Liver (tissue), 3 donors: Measurements from ENCODE around the gene PITPNC1.

Source experiments
- HNF4G ChIP-seq: IDR thresholded peaks from 2 replicates; pipeline ENCODE4 v1.6.1; 2016; ENCODE audit warnings: antibody characterized with exemption
- JUND ChIP-seq, 2 donors: IDR thresholded peaks; 2 replicates each; pipeline ENCODE4 v1.6.1; 2016; ENCODE audit warnings: antibody characterized with exemption in 2 of 2
- RXRA ChIP-seq, 2 donors: IDR thresholded peaks; 2 replicates each; pipeline ENCODE4 v1.6.1; 2017 to 2018; ENCODE audit warnings: antibody characterized with exemption in 2 of 2, mild to moderate bottlenecking in 1 of 2
- TF ChIP-seq, protein P1 (sequence below): fragments of 150-350 bp; IDR thresholded peaks from 2 replicates; pipeline ENCODE4 v1.5.1; 2017; ENCODE audit warnings: improper control_type of control experiment, low read depth, low read length; ENCODE audit not compliant: missing input control
- TF ChIP-seq, protein P2 (sequence below): IDR thresholded peaks from 2 replicates; pipeline ENCODE4 v1.6.1; 2016; ENCODE audit warnings: antibody characterized with exemption
- TF ChIP-seq, protein P3 (sequence below): IDR thresholded peaks from 2 replicates; pipeline ENCODE4 v1.6.1; 2016; ENCODE audit warnings: antibody characterized with exemption
- TF ChIP-seq, protein P4 (sequence below): IDR thresholded peaks from 2 replicates; pipeline ENCODE4 v1.6.1; 2016; ENCODE audit warnings: antibody characterized with exemption
- donor health status: healthy.
- donor health status: healthy.

DNA sequence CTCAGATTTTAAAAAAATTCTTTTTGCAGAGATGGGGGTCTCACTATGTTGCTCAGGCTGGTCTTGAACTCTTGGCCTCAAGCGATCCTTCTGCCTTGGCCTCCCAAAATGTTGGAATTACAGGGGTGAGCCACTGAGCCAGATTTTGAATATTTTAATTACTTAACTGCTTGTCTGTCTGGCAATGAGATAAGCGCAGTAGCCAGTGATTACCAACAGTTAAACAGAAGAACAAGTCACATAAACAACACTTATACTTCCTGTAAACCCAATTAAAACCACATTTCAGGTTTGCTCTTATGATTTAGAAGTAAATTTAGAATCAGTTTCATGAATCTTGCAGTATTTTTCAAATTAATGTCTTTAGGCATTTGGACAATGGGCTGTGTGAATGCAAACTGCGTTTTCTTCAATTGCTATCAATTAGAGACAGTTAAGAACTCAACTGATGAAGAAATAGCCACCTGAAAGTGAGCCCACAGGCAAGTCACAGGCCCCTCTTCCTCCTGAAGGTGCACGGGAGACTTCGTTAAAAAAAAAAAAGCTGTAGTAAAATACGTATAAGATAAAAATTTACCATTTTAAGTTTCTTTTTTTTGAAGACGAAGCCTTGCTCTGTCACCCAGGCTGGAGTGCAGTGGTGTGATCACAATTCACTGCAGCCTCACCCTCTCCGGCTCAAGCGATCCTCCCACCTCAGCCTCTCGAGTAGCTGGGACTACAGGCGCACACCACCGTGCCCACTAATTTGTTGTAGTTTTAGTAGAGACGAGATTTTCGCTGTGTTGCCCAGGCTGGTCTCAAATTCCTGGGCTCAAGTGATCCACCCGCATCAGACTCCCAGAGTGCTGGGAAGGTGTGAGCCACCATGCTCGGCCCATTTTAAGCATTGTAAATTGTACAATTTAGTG is 73.0 kb downstream of the PITPNC1 start:
- no peak for TF ChIP-seq RXRA (IDR thresholded peaks at IDR 0.05)
- TF ChIP-seq, protein P1, sequence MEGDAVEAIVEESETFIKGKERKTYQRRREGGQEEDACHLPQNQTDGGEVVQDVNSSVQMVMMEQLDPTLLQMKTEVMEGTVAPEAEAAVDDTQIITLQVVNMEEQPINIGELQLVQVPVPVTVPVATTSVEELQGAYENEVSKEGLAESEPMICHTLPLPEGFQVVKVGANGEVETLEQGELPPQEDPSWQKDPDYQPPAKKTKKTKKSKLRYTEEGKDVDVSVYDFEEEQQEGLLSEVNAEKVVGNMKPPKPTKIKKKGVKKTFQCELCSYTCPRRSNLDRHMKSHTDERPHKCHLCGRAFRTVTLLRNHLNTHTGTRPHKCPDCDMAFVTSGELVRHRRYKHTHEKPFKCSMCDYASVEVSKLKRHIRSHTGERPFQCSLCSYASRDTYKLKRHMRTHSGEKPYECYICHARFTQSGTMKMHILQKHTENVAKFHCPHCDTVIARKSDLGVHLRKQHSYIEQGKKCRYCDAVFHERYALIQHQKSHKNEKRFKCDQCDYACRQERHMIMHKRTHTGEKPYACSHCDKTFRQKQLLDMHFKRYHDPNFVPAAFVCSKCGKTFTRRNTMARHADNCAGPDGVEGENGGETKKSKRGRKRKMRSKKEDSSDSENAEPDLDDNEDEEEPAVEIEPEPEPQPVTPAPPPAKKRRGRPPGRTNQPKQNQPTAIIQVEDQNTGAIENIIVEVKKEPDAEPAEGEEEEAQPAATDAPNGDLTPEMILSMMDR, result no peak
- TF ChIP-seq, protein P2, sequence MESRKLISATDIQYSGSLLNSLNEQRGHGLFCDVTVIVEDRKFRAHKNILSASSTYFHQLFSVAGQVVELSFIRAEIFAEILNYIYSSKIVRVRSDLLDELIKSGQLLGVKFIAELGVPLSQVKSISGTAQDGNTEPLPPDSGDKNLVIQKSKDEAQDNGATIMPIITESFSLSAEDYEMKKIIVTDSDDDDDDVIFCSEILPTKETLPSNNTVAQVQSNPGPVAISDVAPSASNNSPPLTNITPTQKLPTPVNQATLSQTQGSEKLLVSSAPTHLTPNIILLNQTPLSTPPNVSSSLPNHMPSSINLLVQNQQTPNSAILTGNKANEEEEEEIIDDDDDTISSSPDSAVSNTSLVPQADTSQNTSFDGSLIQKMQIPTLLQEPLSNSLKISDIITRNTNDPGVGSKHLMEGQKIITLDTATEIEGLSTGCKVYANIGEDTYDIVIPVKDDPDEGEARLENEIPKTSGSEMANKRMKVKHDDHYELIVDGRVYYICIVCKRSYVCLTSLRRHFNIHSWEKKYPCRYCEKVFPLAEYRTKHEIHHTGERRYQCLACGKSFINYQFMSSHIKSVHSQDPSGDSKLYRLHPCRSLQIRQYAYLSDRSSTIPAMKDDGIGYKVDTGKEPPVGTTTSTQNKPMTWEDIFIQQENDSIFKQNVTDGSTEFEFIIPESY, result no peak
- no peak for TF ChIP-seq HNF4G
- TF ChIP-seq, protein P3, sequence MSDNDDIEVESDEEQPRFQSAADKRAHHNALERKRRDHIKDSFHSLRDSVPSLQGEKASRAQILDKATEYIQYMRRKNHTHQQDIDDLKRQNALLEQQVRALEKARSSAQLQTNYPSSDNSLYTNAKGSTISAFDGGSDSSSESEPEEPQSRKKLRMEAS, result no peak
- TF ChIP-seq JUND (IDR thresholded peaks at IDR 0.05), result no peak
- TF ChIP-seq, protein P4, sequence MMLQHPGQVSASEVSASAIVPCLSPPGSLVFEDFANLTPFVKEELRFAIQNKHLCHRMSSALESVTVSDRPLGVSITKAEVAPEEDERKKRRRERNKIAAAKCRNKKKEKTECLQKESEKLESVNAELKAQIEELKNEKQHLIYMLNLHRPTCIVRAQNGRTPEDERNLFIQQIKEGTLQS, result no peak
